HG02970 (cell line): ENCODE results near the gene IGSF9.

Experiments
- ATAC-seq: cut with Tn5 transposase; IDR thresholded peaks from one replicate; pipeline ENCODE4 v1.9.1; 2021; ENCODE audit warnings: mild to moderate bottlenecking, moderate library complexity, moderate number of reproducible peaks; ENCODE audit not compliant: unreplicated experiment, low FRiP score

IGSF9 gene

DNA sequence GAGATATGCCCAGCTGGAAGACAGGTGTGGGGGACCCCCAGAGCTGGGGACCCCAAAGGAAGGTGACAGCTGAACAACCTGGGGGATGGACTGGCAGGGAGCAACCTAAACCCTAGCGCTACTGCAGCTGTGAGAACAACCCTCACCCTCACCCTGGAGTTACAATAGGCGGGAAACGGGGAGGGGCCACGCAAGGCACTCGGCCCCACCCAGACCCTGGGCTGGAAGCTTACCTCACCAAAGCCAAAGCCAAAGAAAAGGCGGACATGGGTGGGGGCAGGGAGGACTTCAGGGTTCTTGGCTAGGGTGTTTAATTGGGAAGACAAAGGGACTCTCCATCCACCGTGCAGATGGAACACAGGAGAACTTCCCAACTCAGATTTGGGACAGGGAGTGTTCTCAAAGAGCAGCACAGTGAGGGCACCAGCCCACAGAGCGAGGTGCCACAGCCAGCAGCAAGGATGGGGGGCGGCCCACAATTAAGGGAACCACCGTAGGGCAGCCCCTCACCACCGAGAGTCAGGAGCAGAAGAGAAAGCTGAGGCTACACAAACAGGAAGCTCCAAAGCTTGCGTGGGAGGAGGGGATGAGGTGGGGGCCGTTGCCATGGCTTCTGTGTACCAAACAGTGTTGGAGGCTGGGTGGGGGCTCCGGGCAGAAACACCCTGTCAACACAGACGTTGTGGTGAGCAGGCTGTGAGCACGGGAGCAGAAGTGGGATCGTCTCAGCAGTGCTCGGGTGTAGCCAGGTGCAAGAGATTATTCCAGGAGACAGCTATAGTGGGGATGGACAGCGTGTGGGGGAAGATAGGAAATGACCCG is 22.0 kb downstream of the IGSF9 start:
- ATAC-seq, result peak; percentile 32

DNA sequence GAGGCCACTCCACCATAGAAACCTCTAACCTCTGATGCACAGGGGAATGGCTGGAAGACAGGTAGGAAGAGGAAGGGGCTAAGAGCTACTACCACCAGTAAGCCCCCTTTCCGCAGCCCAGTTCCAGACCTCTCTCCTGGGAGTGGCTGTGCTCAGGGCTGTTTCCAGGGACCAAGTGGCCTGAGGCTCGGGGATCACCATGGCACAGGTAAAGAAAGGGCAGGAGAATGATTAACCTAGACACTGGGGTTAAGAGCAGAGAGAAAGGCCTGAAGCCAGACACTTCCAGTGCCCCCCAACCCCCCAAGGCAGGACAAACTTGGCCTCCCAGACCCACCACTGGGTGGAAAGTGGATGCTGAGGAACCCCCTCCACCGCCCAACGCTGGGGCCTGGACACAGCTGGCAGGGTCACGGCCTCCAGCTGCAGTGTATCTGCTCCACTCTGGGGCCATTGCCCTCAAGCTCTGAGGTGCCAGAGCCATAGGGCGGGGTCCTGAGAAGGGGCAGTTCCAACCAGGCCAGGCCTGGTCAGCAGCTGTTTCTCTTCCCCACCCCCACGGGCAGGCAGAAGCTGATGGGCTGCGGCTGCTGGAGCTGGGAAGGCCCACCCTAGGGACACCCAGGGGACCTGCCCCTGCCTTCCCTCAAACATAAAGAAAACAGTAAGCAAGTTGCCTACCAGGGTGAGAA is 22.8 kb downstream of the IGSF9 start:
- no peak for ATAC-seq

DNA sequence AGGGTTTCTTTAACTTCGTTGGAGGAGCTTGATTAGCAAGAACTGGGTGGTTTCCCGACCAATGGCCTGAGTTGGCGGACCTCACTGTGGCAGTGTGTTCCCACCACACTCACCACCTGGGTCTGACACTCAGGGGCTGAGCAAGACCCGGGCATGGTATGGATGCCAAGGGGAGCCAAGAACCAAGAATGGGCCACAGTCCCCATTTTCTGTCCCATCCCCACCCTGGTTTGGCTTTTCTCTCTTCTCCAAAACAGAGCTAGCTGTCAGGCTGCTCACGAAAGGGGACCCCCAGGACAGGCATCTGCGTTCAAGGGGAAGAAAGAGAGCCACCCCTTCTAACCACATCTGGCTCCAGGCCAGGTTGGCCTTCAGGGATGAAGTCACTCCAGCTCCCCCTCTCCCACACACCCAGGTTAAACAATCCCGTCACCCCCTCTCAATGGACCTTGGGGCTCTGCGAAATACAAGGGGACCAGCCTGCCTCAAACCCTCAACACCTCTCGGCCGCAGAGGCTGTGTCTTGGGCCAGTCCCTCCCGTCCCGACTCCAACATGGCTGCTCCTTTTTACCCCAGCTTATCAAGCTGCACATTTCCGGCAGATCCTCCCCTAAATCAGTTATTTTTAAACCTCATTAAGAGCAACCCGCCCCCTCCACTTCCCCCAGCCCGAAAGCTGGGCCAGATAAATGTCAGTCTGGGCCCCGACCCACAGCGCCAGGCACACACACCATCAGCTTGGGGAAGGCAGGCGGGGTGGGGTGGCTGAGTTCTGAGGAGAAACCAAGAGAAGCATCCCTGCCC is 23.5 kb downstream of the IGSF9 start:
- ATAC-seq, result no peak

DNA sequence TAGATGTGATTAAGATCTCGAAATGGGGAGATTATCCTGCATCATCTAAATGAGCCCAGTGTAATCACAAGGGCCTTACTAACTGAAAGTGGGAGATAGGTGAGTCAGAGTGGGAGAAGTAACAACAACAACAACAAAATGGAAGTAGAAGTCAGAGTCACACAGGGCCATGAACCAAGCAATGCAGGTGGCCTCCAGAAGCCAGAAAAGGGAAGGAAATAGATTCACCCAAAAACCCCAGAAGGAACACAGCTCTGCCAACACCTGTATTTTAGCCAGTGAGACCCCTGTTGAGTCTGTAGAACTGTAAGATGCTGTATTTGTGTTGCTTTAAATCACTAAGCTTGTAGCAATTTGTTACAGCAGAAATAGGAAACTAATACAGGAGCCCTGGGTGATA is 24.2 kb downstream of the IGSF9 start:
- no peak for ATAC-seq

DNA sequence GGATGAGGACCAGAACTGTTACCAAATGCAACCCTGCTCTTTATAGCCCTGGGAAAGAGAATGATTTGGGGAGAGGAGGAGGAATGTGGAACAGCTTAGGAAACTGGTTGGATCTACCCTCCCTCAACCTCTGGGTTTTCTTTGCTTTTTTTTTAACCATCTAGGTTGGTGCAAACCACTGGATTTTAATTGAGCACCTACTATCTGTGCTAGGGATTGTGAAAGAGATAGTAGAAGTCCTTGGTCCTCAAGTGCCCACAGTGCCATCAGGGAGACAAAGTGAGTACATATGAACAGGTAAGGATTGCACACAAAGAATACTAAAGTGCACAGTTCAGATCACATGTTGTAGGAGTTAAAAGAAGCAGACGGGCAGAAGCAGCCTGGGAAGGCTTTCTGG is 24.8 kb downstream of the IGSF9 start:
- no peak for ATAC-seq

DNA sequence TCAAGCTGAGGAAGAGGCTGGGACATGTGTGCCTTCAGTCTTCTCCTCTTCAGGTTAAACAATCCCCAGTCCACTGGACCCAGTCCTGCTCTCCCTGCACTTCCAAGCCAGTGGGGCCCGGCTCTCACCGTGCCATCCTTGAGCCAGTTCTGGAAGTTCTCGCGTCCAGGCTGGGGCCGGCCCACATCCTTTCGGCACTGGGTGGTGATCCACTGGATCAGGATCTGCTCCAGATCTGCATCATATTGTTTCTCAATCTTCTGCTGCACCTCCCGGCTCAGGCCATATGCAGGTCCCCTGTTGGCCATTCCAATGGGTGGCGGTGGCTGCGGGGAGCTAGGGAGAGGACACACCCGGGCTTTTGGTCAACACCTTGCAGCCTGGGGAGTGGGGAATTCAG is 25.2 kb downstream of the IGSF9 start:
- no peak for ATAC-seq

DNA sequence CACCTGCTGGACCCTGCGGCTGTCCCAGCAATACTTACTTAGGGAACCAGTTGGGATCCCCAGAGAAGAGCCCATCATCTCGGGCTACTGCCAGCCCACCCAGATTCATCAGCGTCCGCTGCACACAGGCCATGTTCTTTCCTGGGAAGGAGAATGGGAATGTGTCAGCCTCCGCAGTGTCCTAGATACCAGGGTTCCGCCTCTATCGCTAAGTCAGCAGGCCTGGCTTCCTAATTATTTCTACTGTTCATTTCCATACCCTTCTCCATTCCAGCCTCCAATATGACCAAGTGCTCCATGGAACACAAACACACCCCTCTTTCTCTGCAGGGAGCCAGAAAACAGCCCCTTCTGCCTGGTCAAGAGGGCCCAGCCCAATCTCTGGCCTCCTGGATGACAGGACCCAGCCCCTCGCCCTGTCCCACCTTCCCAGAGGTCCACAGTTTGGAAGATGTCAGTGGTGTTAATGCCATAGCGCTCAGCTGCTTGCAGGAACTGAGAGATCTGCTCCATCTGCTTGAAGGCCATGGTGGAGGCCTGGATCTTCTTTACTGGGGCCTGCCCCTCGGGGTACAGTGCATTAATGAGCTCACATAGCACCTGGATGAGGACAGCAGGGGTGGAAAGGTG is 26.1 kb downstream of the IGSF9 start:
- no peak for ATAC-seq

DNA sequence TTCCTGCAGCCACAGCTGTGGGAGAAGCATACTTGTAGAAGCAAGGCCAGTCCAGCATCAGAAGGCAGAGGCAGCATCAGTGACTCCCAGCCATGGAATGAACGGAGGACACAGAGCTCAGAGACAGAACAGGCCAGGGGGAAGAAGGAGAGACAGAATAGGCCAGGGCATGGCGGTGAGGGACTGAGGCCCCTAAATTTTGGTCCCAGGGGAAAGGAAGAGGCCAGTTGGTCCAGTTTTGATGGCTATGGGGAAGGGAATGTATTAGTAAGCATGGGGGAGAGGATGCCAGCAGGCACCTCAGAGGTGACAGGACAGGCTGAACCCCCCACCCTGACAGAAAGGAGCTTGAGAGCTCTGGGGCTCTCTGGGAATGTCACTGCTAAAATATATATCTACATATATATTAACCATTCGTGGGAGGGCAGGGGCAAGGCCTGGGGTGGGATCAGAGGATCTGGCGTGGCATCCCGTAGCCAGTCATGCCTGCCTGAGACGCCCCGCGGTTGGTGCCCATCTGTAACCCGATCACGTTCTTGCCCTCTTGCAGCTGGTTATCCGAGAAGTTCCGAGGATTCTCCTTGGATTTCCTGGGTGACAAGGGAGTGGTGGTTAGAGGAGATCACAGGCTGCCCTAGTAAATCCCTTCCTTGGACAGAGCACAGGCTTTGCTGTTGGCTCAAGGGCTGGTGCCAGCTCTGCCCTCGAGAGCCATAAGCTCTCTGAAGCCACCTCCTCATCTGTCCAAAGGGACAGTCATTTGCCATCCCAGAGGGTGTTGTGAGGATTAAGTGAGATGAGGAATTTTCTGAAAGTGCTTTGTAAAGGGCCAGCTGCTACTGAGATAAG is 26.8 kb downstream of the IGSF9 start:
- no peak for ATAC-seq

DNA sequence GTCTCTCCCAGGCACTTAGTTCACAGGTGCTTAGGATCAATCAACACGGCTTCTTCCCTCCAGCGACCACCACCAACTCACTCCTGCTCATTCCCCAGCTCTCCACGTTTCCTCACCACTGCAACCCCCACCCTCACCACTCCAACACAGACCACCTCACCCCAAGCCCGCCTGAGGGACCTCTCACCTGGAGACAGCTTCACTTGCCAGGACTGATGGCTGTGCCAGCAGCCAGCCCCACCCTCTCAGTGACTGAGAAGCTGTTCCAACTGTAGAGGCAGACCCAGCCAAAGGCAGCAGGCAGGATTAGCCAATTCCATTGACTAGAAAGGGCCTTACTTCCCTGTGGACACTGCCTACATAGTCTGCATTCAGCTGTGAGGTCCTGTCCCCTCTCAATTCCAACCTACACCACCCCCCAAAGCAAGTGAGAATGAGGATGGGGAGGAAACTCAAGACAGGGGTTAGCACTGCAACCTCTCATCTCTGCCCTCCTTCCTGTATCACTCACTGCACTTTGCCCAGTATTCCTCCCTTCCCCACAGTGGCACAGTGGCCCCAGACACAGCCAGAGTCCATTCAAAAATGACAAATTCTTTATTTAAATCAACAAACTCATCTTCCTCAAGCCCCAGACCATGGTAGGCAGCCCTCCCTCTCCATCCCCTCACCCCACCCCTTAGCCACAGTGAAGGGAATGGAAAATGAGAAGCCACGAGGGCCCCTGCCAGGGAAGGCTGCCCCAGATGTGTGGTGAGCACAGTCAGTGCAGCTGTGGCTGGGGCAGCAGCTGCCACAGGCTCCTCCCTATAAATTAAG is 27.7 kb downstream of the IGSF9 start:
- no peak for ATAC-seq

DNA sequence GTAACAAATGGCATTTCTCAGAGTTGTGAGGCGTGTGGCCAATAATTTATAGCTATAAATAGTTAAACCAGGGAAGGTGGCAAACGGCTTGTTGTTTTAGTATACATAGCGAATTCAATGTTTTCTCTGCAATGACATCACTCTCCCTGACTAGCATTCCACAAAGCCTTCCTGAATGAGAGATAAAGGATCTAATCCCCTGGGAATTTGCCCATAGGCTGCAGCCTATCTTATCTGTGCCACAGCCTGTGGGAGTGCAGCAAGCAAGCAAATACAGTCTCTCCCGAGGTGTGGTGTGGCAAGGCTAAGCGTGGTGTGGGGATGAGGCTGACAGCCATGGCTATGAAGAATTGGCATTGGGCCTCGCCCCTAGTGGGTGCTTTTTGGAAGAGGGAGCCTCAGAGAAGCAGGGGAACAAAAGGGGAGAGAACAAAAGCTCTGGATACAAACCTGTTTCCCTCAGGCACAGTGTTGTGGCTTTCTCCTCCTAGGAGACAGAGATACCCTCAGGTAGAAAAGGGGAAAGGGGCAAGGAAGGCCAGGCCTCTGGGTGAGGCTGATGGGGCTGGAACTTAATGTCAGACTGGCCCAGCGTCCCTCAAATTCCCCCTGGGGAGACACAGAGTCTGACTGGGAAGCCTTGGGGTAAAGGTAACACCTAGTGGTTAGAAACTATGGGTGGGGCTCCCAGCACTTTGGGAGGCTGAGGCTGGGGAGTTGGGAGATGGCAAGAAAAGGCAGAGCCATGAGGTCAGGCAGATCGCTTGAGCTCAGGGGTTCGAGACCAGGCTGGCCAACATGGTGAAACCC is 29.0 kb downstream of the IGSF9 start:
- no peak for ATAC-seq

DNA sequence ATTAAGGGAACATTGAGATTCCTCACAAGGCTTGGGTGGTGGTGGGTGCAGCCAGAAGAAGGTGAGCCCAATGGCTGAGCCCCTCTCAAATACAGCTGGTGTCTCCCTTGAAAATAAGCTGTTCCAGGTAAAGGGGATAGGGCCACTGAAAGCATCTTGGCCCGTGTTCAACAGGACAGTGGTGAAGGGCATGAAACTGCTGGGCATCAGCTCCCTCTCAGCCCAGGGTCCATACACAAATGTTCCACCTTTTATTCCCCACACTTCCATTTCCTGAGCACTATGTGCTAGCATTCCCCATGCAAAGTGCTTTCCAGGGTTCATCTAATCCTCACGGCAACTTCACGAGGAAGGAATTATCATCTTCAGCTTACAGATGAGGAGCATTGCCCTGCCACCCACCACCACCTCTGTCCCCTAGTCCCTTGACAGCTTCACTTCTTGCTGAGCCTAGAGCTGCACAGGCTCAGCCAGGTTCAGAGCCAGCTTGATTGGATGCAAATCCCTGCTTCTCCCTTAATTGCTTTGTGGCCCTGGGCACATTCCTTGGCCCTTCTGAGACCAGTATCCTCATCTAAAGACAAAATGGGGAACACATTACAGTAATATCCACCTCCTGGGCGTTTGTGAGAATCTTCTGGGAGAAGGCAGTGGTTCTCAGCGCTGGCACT is 29.7 kb downstream of the IGSF9 start:
- no peak for ATAC-seq

DNA sequence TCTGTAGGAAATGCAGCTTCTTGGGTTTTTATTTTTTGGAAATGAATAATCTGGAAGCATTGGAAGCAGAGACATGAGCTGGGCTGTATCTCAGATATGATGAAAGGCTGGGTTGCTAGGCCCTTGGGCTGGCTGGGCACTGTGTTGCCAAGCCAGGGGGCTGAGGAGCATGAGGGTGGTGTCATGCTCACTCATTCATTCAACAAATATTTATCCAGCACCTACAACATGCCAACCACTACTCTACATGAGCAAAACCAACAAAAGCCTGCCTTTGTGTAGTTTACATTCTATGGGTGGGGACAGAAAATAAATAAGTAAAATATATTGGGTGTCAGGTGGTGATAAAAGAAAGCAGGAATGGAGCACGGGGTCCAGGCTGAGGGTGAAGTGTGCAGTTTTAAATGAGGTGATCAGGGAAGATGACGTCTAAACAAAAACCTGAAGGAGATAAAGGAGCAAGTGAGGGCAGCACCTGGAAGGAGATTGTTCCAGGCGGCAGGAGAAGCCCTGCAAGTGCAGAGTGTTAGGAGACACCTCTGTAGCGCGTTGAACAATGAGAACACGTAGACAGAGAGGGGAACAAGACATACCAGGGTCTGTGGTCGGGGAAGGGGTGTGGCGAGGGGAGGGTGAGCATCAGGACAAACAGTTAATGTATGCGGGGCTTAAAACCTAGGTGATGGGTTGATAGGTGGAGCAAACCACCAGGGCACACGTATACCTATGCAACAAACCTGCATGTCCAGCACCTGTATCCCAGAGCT is 31.0 kb downstream of the IGSF9 start:
- no peak for ATAC-seq

DNA sequence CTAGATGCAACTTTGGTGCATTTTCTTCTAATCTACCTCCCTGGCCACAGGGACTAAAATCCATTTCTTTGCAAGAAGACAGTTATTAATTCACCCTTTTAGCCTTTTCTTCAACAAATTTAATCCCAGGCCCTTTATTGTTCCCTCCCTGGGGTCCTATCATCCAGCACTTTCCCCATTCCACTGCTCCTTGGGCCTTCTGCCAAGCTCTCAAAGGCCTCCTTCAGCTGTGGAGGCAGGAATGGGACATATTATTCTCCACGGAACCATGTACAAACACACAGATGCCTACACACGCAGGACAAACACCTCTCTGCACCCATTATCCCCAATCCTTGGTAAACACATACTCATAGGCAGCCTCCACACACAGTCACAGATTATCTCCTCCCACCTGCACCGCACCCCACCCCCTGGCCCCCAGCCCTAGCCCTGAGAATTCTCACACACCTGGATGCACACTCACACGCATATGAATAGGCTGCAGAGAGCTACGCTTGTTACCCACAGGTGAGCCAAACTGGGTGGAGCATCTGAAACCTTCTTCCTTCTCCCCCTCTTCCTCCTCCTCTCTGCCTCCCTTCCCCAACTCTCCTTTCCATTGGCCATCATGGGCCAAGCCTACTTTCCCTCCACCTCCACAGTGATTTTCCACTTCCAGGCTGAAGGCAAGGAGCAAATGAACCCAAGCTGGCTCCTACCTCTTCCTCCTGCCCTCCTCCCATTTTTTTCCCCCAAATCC is 31.8 kb downstream of the IGSF9 start:
- ATAC-seq, result no peak

DNA sequence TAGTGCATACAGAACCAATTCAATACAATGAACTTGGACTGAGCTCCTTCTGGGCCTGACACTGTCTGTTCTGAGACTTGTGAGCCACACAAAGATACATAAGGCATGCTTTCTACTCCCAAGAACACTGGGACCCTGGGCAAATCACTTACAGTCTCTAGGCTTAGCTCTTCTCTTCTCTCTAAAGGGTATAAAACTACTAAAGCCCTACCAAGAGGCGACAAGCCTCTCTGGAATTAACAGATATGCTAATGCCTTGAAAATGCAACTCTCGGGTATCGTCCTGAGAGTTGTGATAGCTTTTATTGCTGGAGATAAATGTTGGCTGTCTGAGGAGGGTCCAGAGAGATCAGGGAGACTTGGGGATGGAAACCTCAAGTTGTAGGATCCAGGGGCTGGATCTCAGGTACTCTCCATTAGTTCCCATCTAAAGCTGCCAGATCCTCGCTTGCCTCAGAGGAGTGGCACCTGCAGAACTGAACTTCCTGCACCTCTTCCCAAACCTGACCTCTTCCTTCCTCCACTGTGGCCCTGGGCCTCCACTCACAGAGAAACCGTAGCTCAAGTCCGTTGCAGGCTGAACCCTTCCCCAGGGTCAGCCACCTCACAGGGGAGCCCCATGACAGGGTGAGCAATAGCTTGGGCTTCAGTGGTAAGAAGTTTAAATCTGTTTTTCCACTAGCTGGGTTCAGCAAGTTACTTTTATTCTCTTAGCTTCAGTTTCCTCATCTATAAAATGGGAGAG is 33.9 kb downstream of the IGSF9 start:
- ATAC-seq, result no peak

DNA sequence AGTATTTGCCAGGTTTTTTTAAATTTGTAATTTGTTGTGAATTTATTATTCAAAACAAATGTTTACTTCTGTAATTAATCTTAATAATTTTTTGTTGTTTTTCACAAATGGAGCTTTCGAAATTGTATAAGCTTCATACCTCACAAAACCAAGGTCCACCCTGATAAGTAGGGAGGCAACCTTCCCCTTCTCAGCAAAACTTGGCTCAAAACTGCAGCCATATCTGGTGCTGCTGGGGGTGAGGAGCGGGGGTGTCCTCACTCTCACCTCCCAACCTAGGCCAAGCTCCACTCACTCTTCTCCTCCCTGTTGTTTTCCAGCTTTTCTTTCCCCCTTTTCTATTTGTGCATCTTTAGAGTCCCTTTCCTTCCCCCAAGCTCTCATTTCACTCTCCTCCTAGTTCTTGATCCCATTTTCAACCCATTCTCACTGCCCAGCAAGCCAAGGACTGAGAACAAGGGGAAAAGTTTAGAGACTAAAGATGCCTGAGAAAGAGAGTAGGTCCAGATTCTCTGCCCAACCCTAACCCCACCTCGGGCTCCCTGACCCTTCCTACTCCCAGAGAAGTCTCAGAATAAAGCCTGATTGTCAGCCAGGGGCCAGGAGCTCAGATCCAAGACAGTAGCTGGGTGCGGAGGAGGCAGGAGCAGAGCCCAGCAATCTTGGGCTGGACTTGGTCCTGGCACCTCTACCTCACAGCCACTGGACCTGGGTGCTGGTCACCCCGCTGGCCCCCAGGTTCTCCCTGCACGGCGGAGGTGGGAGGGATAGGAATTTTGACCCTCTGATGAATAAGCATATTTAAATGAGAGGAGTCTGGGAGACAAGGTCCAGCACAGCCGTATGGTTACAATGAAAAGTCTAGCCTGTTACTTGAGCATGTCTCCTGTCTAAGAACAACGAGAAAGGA is 37.1 kb downstream of the IGSF9 start:
- ATAC-seq, result no peak
